Measurements from ENCODE around the gene SLC25A21. TPM values are rescaled to one million over a fixed set of nuclear protein-coding genes. Genes with fewer than 3 reads are reported as not detected.
"Not testable (repeated sequence)": the region's sequence is repeated elsewhere in the genome, so short reads cannot be mapped to it uniquely, and the experiment has no call there.

The SLC25A21 gene
- total RNA-seq, 1 experiment from 2014 or later = 7.1 TPM

GRCh38 chr14:37181441-37181840 is 9.0 kb upstream of the SLC25A21 start:
- Histone ChIP-seq H3K23me2 (ENCODE audit: insufficient read length, low read depth, low read length, poor library complexity, severe bottlenecking) (no peaks in the 10 kb centered on the region), H3K4me1 (ENCODE audit: insufficient read depth, low read length) (no peaks in the 10 kb centered on the region), H3K9me3 (ENCODE audit: control insufficient read depth, low read depth, low read length) (no peaks in the 10 kb centered on the region), H3K9ac (ENCODE audit: extremely low read depth, insufficient read length, low read length) (no peak overlapping the region), H2BK120ac (ENCODE audit: low read depth, low read length, poor library complexity, severe bottlenecking) (no peak overlapping the region), H2BK15ac (ENCODE audit: low read depth, low read length) (no peak overlapping the region), H4K20me1 (ENCODE audit: control insufficient read depth, insufficient read depth, insufficient read length) (no peaks in the 10 kb centered on the region), H3K27me3 (ENCODE audit: insufficient read depth, low read length) (no peaks in the 10 kb centered on the region), H4K91ac (ENCODE audit: insufficient read length, low read depth, low read length) (no peak overlapping the region), H3K14ac (ENCODE audit: insufficient read depth, low read length) (no peak overlapping the region), H3K23ac (ENCODE audit: insufficient read length, low read depth, low read length) (no peak overlapping the region), H2BK5ac (ENCODE audit: insufficient read length, low read length) (no peak overlapping the region), H2AK5ac (ENCODE audit: insufficient read length, low read length) (no peak overlapping the region), H2AFZ (ENCODE audit: low read length) (no peak overlapping the region), H4K5ac (ENCODE audit: insufficient read length, low read depth, low read length) (no peak overlapping the region), H3K4ac (ENCODE audit: low read depth, low read length) (no peak overlapping the region), H3K4me2 (ENCODE audit: insufficient read depth, insufficient read length, low read length) (no peak overlapping the region), H3K27ac (ENCODE audit: insufficient read length, low read depth, low read length) (no peak overlapping the region), H3K56ac (ENCODE audit: insufficient read length, low read depth, low read length) (no peak overlapping the region), H2BK20ac (ENCODE audit: low read depth, low read length, poor library complexity, severe bottlenecking) (no peak overlapping the region), H3K18ac (ENCODE audit: insufficient read length, low read depth, low read length) (no peak overlapping the region), H2BK12ac (ENCODE audit: insufficient read length, low read depth, low read length) (no peak overlapping the region), H3K79me2 (ENCODE audit: insufficient read depth, low read length) (no peaks in the 10 kb centered on the region), H3K79me1 (ENCODE audit: insufficient read depth, low read depth, low read length, poor library complexity, severe bottlenecking) (no peaks in the 10 kb centered on the region), H4K8ac (replicated peaks; ENCODE audit: insufficient read length, low read depth, low read length) (no peak overlapping the region), H3T11ph (ENCODE audit: low read length) (no peak overlapping the region)
- Mint-ChIP-seq H3K36me3 (ENCODE audit: insufficient read depth in 1 of 3, low read depth in 3 of 3) (no peaks in the 10 kb centered on the region), H3K4me1 (peaks cover 0 to 3% of the 10 kb centered on the region in 2 experiments; a peak in 2 of 4 replicates), H3K4me3 (no peak overlapping the region), H3K27ac (no peak overlapping the region), H3K27me3 (ENCODE audit: low read depth) (no peaks in the 10 kb centered on the region), H3K9me3 (peaks cover 0 to 3% of the 10 kb centered on the region in 2 experiments; a peak in 2 of 5 replicates)
- no peak for DNase-seq
- WGBS (ENCODE audit: extremely low coverage, insufficient read length, low lambda C conversion rate) = no CpG with 5 or more reads among the region's 6 CpGs
- no peak for TF ChIP-seq CTCF (conservative IDR thresholded peaks at IDR 0.05)

- DNase-seq; H3K4me1 ChIP-seq (ENCODE audit: insufficient read depth, low read length); H3K27me3 Mint-ChIP-seq (ENCODE audit: low read depth); H3K79me2 ChIP-seq (ENCODE audit: insufficient read depth, low read length); H3K56ac ChIP-seq (ENCODE audit: insufficient read length, low read depth, low read length); H3K27me3 ChIP-seq (ENCODE audit: insufficient read depth, low read length); H3K9me3 ChIP-seq (ENCODE audit: control insufficient read depth, low read depth, low read length); H2BK15ac ChIP-seq (ENCODE audit: low read depth, low read length); H3T11ph ChIP-seq (ENCODE audit: low read length); H4K20me1 ChIP-seq (ENCODE audit: control insufficient read depth, insufficient read depth, insufficient read length); H4K91ac ChIP-seq (ENCODE audit: insufficient read length, low read depth, low read length); H3K27ac Mint-ChIP-seq; H3K18ac ChIP-seq (ENCODE audit: insufficient read length, low read depth, low read length); H3K23me2 ChIP-seq (ENCODE audit: insufficient read length, low read depth, low read length, poor library complexity, severe bottlenecking); H2BK20ac ChIP-seq (ENCODE audit: low read depth, low read length, poor library complexity, severe bottlenecking); H4K8ac ChIP-seq (replicated peaks; ENCODE audit: insufficient read length, low read depth, low read length); H3K9me3 Mint-ChIP-seq; H2AK5ac ChIP-seq (ENCODE audit: insufficient read length, low read length); H2BK120ac ChIP-seq (ENCODE audit: low read depth, low read length, poor library complexity, severe bottlenecking); H3K14ac ChIP-seq (ENCODE audit: insufficient read depth, low read length); H2BK12ac ChIP-seq (ENCODE audit: insufficient read length, low read depth, low read length); H3K36me3 Mint-ChIP-seq (ENCODE audit: insufficient read depth in 1 of 3, low read depth in 3 of 3); H3K4ac ChIP-seq (ENCODE audit: low read depth, low read length); H3K4me1 Mint-ChIP-seq; H3K9ac ChIP-seq (ENCODE audit: extremely low read depth, insufficient read length, low read length); H3K79me1 ChIP-seq (ENCODE audit: insufficient read depth, low read depth, low read length, poor library complexity, severe bottlenecking); H3K4me2 ChIP-seq (ENCODE audit: insufficient read depth, insufficient read length, low read length); H3K23ac ChIP-seq (ENCODE audit: insufficient read length, low read depth, low read length); H2AFZ ChIP-seq (ENCODE audit: low read length); H4K5ac ChIP-seq (ENCODE audit: insufficient read length, low read depth, low read length); H3K4me3 Mint-ChIP-seq; H2BK5ac ChIP-seq (ENCODE audit: insufficient read length, low read length); H3K27ac ChIP-seq (ENCODE audit: insufficient read length, low read depth, low read length): not testable (repeated sequence)
- WGBS (ENCODE audit: extremely low coverage, insufficient read length, low lambda C conversion rate) = no CpG with 5 or more reads among the region's 7 CpGs
Measured at GRCh38 chr14:37180886-37181285, 8.5 kb upstream of the SLC25A21 start.

Measured in H9 (cell line).